GM19351 (cell line): ENCODE measurements around the gene CHRM4.
"Not testable (repeated sequence)": the region's sequence is repeated elsewhere in the genome, so short reads cannot be mapped to it uniquely, and the experiment has no call there.

Experiments used
- ATAC-seq: cut with Tn5 transposase; IDR thresholded peaks from one replicate; pipeline ENCODE4 v1.9.1; 2021; ENCODE audit warnings: mild to moderate bottlenecking, moderate library complexity; ENCODE audit not compliant: unreplicated experiment

Gene CHRM4

DNA sequence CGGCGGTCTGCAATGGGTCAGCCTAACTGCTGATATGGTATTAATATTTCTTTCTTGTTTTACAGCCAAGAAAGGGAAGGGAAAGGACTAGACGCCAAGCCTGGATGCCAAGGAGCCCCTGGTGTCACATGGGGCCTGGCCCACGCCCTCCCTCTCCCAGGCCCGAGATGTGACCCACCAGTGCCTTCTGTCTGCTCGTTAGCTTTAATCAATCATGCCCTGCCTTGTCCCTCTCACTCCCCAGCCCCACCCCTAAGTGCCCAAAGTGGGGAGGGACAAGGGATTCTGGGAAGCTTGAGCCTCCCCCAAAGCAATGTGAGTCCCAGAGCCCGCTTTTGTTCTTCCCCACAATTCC lies 8.2 kb downstream of the CHRM4 start:
- ATAC-seq, result no peak

DNA sequence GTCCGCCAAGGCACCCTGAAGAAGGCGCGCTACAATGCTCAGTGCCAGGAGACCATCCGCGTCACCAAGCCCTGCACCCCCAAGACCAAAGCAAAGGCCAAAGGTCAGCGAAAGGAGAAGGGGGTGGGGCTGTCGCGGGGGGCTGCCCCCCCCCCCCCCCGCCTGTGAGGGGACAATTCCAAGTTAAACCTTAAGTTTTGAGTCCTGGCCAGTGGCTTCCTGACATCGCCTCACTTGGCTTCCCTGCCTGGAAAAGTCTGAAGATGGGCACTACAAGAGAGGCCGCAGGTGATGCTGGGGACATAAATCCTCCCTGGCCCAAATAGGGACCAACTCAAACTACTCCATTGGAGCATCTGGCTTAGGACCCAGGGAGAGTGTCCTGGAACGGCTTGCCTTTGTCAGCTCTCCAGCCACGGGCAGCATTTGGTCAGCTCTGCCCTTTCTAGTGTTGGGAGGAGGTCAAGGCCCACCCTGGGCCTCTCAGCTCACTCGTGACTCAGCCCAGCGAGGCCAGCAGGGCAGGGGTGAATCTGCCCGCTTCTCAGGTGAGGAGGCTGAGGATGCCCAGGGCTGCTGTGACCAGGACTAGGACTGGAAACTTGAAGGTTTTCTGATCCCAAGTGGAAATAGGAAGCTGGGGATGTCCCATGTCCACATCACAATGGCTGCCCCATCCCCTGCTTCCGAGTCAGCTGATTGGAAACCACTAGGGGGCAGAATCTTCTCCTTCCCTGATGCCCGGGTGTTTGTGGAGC lies 8.8 kb downstream of the CHRM4 start:
- ATAC-seq, result no peak

DNA sequence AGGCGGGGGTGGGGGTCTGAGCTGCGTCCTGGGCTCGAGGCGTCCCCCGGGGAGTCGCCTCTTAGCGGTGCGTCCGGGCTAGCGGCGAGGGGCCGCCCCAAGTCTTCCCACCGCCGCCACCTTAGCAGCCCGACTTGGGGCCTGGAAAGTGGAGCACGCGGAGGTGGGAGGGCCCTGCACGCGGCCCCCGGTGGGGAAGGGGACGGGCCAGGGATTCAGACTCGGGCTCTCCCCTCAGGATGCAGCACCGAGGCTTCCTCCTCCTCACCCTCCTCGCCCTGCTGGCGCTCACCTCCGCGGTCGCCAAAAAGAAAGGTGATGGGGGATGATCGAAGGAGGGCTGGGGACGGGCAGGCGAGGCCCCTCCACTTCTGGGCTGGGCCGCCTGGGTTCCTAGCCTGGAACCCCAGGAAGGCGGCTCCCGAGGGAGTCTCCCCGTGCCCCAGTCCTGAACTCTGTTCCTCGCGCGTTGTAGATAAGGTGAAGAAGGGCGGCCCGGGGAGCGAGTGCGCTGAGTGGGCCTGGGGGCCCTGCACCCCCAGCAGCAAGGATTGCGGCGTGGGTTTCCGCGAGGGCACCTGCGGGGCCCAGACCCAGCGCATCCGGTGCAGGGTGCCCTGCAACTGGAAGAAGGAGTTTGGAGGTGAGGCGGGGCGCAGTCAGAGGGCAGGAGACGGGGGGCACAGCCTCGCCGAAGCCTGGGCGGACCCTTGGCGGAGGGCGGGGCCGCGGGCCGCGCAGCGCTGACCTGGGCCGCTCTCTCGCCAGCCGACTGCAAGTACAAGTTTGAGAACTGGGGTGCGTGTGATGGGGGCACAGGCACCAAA lies 9.5 kb downstream of the CHRM4 start:
- ATAC-seq, result no peak

DNA sequence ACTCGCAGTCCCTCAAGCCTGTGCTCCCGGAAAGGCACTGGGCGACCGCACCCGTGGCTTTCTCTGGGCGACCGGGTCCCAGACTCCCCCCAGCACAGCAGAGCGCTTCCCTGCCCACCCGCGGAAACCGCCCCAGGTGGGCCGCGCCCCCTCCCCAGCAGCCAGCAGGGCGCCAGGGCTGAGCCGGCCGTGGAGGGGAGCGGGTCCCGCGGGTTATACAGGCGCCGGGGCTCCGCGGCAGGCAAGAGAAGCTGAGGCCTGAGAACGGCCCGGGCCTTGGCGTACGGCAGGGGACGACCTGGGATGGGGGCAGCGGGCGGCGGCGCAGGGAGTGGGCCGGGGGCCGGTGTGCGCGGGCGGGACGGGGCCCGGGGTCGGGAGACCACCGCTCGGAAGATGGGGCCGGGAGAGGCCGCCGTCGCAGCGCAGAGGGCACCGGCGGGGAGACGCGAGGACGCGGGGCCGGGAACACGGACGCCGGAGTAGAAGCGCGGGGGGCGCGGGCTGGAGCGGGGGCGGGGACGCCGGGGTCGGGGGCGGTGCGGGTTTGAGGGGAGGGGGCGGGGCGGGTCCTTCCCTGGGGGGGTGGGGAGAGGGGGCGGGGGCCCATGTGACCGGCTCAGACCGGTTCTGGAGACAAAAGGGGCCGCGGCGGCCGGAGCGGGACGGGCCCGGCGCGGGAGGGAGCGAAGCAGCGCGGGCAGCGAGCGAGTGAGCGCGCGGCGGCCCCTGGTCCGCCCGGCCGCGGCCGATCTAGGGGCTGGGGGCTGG lies 10.3 kb downstream of the CHRM4 start, which contains the start of gene MDK:
Gene MDK, plus strand, starts transcription at position 622 of the 771 bp plus-strand sequence. CDS start 389 bp downstream, outside the sequence.
- peak; percentile 21 for ATAC-seq

DNA sequence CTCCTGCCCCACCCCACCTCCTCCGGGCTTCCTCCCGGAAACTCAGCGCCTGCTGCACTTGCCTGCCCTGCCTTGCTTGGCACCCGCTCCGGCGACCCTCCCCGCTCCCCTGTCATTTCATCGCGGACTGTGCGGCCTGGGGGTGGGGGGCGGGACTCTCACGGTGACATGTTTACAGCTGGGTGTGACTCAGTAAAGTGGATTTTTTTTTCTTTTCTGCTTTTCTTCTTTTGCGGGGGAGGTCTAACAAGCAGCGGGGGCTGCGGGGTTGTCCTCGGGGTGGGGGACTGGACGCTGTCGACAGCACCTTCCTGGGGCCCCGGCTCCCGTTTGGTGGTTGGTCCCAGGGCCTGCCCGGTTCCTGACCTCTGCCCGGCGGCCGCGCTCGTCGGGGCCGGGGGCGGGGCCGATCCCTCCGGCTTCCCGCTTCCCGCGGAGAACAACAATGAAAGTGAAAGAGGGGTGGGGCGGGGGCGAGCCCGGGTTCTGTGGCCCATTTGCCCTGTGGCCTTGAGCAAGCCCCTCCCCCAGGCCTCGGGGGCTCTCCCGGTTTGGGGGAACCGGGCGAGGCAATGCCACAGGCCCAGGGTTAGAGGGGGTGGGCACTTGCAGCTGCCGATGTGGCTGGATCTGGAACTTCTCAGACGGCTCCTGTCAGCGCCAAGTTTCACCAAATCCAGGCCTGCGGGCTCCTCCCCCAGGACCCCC lies 11.1 kb downstream of the CHRM4 start:
- peak; percentile 34 for ATAC-seq

DNA sequence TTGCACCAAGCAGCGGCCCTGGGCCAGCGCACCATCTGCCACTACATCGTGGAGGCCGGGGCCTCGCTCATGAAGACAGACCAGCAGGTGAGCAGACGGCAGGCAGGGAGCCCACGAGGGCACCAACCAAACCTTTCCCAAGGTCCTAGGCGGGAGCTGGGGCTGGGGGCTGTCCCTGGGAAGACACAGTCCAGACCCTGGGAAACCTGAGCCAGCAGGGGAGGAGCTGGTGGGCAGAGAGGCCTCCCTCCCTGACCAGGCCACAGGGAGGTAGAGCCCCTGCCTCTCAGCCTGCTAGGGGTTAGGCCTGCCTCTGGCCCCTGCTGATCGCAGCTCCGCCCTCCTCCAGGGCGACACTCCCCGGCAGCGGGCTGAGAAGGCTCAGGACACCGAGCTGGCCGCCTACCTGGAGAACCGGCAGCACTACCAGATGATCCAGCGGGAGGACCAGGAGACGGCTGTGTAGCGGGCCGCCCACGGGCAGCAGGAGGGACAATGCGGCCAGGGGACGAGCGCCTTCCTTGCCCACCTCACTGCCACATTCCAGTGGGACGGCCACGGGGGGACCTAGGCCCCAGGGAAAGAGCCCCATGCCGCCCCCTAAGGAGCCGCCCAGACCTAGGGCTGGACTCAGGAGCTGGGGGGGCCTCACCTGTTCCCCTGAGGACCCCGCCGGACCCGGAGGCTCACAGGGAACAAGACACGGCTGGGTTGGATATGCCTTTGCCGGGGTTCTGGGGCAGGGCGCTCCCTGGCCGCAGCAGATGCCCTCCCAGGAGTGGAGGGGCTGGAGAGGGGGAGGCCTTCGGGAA lies 11.9 kb downstream of the CHRM4 start:
- ATAC-seq, result not testable (repeated sequence)

DNA sequence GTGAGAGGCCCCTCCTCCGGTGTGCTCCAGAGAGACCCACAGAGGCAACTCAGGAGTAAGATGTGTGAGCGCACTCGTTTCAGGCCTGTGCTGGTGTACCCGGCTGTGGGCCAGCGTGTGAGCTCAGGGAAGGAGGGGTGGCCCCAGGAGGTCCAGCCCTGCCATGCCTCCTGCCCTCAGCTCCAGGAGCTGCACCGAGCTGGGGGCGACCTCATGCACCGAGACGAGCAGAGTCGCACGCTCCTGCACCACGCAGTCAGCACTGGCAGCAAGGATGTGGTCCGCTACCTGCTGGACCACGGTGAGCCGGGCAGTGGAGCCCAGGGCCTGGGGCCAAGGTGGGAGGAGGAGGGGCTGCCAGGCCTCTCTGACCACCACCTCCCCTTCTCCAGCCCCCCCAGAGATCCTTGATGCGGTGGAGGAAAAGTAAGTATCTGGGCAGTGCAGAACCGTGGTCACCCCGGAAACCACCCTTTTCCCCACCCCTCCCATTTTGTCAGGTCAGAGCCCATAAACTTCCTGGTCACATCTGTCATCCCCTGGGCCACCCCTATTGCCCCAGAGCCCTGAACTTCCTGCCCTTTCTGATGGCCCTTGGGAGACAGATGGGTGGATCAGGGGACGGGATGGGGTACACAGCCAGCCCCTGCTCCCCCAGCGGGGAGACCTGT lies 12.6 kb downstream of the CHRM4 start:
- no peak for ATAC-seq

DNA sequence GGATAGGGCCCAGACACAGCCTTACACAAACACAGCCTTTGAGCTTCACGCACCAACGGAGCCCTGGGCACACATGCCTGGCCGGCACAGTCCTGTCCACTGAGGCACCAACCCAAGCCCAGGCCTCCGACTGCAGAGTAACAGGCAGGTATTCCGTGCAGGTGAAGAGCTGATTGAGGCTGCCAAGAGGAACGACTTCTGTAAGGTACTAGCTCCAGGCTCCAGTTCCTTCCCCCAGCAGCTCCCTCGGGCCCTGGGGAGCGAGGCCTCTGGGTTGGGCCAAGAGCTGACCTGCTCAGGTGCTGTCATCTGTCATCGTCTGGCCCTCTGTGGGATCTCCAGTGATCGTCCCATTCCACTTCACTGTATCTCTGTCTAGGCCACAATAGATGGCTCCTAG lies 13.3 kb downstream of the CHRM4 start:
- no peak for ATAC-seq

DNA sequence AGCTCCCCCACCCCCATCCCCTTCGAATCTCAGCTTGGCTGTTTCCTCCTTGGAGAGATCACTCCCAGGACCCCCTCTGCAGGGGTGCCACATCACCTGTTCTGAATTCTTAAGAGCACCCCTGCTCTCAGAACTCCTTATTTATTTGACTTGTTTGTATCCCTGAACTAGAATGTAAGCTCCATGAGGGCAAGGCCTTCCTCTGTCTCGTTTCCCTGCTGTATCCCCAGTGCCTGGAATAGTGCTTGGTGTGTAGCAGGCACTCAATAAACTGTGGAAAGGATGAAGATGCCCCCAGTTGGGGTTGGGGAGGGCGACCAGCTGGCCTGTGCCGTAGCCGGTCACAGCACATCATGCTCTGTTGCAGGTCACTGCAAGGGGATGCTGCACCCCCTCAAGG lies 13.7 kb downstream of the CHRM4 start:
- no peak for ATAC-seq

DNA sequence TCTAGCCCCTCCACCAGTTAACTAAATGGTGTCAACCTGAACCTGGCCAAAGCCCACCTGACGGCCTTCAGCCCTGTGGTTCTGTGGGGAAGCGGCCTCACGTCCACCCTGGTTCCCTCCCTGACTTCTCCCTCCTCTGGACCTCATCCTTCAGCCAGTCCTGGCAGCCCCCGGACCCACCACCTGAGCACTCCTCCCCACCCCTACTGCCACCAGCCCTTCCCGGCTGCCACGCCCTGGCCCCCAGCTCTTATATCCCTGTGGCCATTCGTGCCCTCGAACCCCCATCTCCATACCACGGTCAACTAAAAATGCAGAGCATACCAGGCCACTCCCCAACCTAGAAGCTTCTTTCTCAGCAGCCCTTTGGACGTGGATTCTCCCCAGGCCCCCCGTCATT lies 14.3 kb downstream of the CHRM4 start:
- no peak for ATAC-seq

DNA sequence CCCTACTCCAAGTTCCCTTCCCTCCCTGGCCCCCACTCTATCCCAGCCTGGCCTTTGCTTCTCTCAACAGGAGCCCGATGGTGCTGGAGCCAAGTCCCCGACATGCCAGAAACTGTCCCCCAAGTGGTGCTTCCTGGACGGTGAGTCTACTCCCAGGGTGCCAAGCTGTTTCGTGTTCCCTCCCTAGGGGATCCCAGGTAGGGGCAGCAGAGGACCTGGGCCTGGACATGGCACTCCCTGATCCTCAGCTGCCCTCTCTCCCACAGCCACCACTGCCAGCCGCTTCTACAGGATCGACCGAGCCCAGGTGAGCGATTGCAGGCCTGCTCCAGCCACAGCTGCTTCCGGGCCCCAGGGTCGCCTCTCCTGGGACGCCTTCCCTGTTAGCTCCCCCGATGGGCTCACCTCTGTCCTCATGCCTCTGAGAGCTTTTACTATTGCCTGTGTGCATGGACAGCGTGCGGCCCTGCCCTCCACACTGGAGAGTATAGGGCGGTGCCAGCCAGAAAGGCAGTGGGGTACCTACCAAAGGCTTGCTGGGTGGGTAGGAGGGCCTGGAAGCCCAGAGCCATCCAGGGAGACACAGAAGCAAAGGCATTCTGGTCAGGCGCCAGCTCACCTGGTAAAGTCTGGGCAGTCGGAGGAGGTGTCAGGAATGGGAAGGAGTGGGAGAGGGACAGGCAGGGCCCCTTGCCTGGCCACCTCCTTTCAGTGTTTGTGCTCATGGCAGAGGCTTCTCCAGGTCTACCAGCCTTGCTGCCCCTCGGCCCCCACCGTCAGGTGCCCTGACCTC lies 15.1 kb downstream of the CHRM4 start:
- no peak for ATAC-seq

DNA sequence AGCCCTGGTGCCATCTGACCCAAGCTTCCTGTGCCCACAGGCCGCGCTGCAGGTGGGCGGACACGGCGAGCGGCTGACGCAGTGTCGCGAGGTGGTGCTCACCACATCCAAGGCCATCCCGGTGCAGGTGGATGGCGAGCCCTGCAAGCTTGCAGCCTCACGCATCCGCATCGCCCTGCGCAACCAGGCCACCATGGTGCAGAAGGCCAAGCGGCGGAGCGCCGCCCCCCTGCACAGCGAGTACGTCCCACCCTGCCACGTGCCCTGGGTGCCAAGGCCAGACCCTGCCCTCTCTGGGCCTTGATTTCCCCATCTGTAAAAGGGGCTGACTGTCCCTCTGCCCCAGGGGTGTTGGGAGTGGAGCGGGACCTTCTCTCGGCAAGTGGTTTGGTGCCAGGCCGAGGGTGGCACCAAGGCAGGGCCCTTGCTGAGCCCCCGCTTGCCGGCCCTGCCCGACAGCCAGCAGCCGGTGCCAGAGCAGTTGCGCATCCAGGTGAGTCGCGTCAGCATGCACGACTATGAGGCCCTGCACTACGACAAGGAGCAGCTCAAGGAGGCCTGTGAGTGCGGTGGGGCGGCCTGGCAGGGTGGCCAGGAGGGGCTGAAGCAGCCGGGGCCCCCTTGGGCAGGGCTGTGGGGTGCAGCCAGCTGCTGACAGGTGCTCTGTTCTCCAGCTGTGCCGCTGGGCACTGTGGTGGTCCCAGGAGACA lies 16.0 kb downstream of the CHRM4 start:
- ATAC-seq, result no peak

DNA sequence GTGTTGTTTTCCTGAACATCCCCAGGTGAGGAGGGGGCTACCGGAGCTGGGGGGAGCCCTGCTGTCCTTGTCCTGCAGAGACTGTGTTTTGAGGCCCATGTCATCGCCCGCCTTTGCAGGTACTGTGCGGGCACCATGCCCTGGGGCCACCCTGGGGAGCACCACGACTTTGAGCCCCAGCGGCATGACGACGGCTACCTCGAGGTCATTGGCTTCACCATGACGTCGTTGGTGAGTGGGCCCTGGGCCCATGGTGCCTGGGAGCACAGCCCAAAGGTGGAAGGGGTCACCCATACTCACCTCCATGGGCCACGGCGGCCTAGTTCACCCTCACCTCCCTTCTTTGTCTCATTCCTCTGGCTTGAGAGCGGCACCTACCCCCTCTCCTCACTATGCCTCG lies 16.8 kb downstream of the CHRM4 start:
- ATAC-seq, result no peak

DNA sequence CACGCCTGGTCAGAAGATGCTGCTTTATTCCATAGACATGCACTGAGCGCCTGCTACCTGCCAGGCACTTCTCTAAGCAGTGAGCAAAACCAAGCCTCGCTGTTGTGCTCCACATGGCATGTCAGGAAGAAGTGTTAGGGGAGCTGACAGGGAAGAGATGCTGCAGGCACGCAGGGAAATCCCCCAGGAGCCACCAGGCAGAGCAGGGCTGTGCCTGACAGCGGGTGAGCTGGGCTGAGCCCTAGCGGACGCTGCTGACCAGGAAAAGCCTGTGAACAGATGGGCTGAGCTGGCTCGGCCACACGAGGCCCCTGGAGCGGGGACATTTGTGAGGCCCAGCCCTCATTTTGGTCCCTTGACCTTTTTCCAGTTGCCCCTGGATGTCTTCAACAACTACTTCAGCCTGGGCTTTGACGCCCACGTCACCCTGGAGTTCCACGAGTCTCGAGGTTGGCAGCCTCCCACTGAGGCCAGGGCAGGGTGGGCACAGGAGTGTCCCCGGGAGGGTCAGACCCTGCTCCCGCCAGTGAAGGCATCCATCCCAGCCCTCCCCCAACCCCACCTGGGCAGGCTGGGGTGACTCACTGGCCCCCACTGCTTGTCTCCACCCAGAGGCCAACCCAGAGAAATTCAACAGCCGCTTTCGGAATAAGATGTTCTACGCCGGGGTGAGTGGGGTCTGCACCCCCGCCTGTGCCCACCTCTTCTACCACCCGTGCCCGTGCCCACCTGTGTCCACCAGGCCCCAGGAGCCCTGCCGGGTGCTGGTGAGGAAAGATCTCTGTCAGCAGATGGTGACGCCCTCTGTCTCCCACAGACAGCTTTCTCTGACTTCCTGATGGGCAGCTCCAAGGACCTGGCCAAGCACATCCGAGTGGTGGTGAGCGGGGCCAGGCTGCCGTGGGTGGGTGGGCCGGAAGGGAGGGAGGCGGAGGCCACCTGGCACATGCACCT lies 17.5 kb downstream of the CHRM4 start:
- ATAC-seq, result no peak

DNA sequence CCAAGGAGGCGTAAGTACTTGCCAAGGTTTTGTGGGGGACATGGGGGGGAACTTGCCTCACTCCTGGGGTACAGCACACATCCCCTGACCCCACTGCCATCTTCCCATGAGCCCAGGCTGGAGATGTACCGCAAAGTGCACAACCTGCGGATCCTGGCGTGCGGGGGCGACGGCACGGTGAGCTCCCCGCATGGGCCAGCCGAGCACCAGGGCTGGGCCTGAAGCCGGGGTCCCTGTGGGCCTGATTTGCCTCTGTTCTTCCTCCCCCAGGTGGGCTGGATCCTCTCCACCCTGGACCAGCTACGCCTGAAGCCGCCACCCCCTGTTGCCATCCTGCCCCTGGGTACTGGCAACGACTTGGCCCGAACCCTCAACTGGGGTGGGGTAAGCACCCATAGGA lies 19.1 kb downstream of the CHRM4 start:
- ATAC-seq, result not testable (repeated sequence)

DNA sequence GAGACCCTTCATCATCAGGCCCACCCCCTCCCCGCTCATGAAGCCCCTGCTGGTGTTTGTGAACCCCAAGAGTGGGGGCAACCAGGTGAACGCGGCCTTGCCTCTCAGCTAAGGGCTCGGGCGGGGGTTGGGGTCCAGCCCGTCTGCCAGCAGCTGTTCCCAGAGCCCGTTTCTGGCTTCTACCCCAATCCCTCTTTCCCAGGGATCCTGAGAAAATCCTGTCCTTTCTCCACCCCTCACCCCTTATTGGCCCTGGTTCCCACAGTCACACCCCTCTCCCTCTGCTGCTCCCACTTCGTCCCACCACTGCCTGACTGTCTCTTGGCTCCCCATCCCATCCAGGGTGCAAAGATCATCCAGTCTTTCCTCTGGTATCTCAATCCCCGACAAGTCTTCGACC lies 19.5 kb downstream of the CHRM4 start:
- ATAC-seq, result no peak

DNA sequence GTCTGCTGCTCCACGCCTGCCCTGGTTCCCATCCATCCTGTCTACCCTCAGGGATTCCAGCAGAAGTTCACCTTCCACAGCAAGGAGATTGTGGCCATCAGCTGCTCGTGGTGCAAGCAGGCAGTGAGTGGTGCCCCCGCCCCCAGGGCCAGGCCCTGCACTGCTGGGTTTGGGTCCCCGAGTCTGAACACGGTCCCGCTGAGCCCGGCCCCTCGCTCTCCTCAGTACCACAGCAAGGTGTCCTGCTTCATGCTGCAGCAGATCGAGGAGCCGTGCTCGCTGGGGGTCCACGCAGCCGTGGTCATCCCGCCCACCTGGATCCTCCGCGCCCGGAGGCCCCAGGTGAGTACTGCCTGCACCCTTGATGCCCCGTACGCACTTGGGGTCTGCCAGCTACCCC lies 20.3 kb downstream of the CHRM4 start:
- not testable (repeated sequence) for ATAC-seq
